B cell (primary cell): ENCODE results near the gene SPTA1. TPM values are rescaled to one million over a fixed set of nuclear protein-coding genes. Genes with fewer than 3 reads are reported as not detected.

Source experiments
- ATAC-seq: fragments of 200-7000 bp; cut with Tn5 transposase; one replicate; pipeline ENCODE4 v1.10.0; 2021; ENCODE audit warnings: low read depth, mild to moderate bottlenecking, moderate number of reproducible peaks, moderate library complexity
- CTCF ChIA-PET: fragments of 350-600 bp; sonication (Branson Sonifier 250); formaldehyde crosslinking; loops from one replicate; lab custom pipeline; 2021; ENCODE audit warnings: antibody characterized with exemption, inconsistent platforms; lab: Charles Lee
- POLR2A ChIA-PET: fragments of 350-600 bp; sonication (Branson Sonifier 250); formaldehyde crosslinking; loops from one replicate; lab custom pipeline; 2021; ENCODE audit warnings: antibody characterized with exemption; lab: Charles Lee
- DNase-seq: peaks from one replicate; pipeline ENCODE4 v3.0.0; 2013
- H2AFZ ChIP-seq: 2 replicates; pipeline ENCODE4 v1.6.1; 2012; ENCODE audit warnings: mild to moderate bottlenecking, low read depth, low read length; ENCODE audit not compliant: insufficient read depth, poor library complexity, severe bottlenecking
- H3K27ac ChIP-seq, 2 donors: 1 replicate in 1 of 2; 2 replicates in 1 of 2; pipeline ENCODE4 v1.5.1; 2012 to 2013; ENCODE audit warnings: low read length in 2 of 2, mild to moderate bottlenecking in 2 of 2, moderate library complexity in 1 of 2
- H3K27me3 ChIP-seq, 4 experiments: fragments of 200-600 bp in 1 of 4; sonication (generic) in 1 of 4; replicated peaks in 1 of 4; 1 replicate in 2 of 4; 2 replicates in 2 of 4; pipeline versions ENCODE4 v1.6.1 to v1.7.0; 2013 to 2016; ENCODE audit warnings: low read length in 3 of 4, mild to moderate bottlenecking in 2 of 4, mixed read lengths in 1 of 4, moderate library complexity in 1 of 4; ENCODE audit not compliant: insufficient read depth in 4 of 4, control insufficient read depth in 3 of 4; ENCODE audit errors: control extremely low read depth in 1 of 4
- H3K36me3 ChIP-seq, 2 experiments: replicated peaks in 1 of 2; 1 replicate in 1 of 2; 2 replicates in 1 of 2; pipeline versions ENCODE4 v1.6.1 to v1.7.1; 2013; ENCODE audit warnings: low read length in 1 of 2; ENCODE audit not compliant: insufficient read depth in 2 of 2, control insufficient read depth in 1 of 2; ENCODE audit errors: control extremely low read depth in 1 of 2, extremely low read depth in 1 of 2
- H3K4me1 ChIP-seq, 2 donors: fragments of 200-600 bp in 1 of 2; sonication (generic) in 1 of 2; 1 replicate in 1 of 2; 2 replicates in 1 of 2; pipeline versions ENCODE4 v1.5.1 to v1.6.1; 2013 to 2017; ENCODE audit warnings: low read length in 2 of 2; ENCODE audit not compliant: control insufficient read depth in 2 of 2, insufficient read depth in 2 of 2
- H3K4me2 ChIP-seq: replicated peaks from 2 replicates; pipeline ENCODE3; 2012; ENCODE audit warnings: mild to moderate bottlenecking, low read depth, low read length; ENCODE audit not compliant: poor library complexity, severe bottlenecking
- H3K4me3 ChIP-seq, 5 experiments: fragments of 200-600 bp in 1 of 5; sonication (generic) in 1 of 5; 1 replicate in 3 of 5; 2 replicates in 2 of 5; pipeline versions ENCODE4 v1.5.1 to v1.7.0; 2011 to 2016; ENCODE audit warnings: low read length in 4 of 5, mild to moderate bottlenecking in 4 of 5, low read depth in 2 of 5, control low read depth in 1 of 5, moderate library complexity in 1 of 5; ENCODE audit not compliant: insufficient read depth in 1 of 5; ENCODE audit errors: control extremely low read depth in 1 of 5, extremely low read depth in 1 of 5
- H3K79me2 ChIP-seq: fragments of 200-600 bp; sonication (generic); one replicate; pipeline ENCODE4 v1.6.0; 2016; ENCODE audit warnings: low read length; ENCODE audit not compliant: control insufficient read depth, insufficient read depth
- H3K9ac ChIP-seq: fragments of 200-600 bp; sonication (generic); 2 replicates; pipeline ENCODE4 v1.6.1; 2017; ENCODE audit warnings: mild to moderate bottlenecking, low read length, moderate library complexity
- H3K9me3 ChIP-seq, 3 donors: one replicate each; pipeline versions ENCODE4 v1.6.1 to v1.7.1; 2013; ENCODE audit warnings: low read length in 2 of 3; ENCODE audit not compliant: control insufficient read depth in 2 of 3, insufficient read depth in 1 of 3; ENCODE audit errors: control extremely low read depth in 1 of 3
- H4K20me1 ChIP-seq: 2 replicates; pipeline ENCODE4 v1.6.0; 2012; ENCODE audit warnings: mild to moderate bottlenecking, low read length; ENCODE audit not compliant: insufficient read depth, control insufficient read depth, poor library complexity, severe bottlenecking
- H3K27ac Mint-ChIP-seq: one replicate; pipeline ENCODE4 v1.8.0; 2021; ENCODE audit warnings: mixed read lengths
- H3K27me3 Mint-ChIP-seq: one replicate; pipeline ENCODE4 v1.8.0; 2021; ENCODE audit warnings: mixed read lengths
- H3K4me1 Mint-ChIP-seq: one replicate; pipeline ENCODE4 v1.8.0; 2021; ENCODE audit warnings: mixed read lengths
- H3K4me3 Mint-ChIP-seq: one replicate; pipeline ENCODE4 v1.8.0; 2021; ENCODE audit warnings: mixed read lengths
- H3K9me3 Mint-ChIP-seq: one replicate; pipeline ENCODE4 v1.8.0; 2022; ENCODE audit warnings: mixed read lengths; ENCODE audit not compliant: insufficient read depth
- CTCF ChIP-seq: fragments of 200-600 bp; IDR thresholded peaks from one replicate; pipeline ENCODE4 v1.8.0; 2022; ENCODE audit warnings: antibody characterized with exemption, mild to moderate bottlenecking
- EZH2 ChIP-seq: IDR thresholded peaks from 2 replicates; pipeline ENCODE4 v1.6.1; 2012; ENCODE audit warnings: borderline replicate concordance, low read depth, mild to moderate bottlenecking, moderate library complexity, low read length; ENCODE audit not compliant: insufficient read depth, poor library complexity, severe bottlenecking
- WGBS: methylation state at CpG from one replicate; pipeline ENCODE4 v1.1.5; 2013; ENCODE audit warnings: missing lambda C conversion rate; ENCODE audit not compliant: insufficient coverage; 5-methylcytosine and 5-hydroxymethylcytosine counted together
- intact Hi-C: fragments of 100-400 bp; cut with micrococcal nuclease; formaldehyde crosslinking; loops from one replicate; pipeline ENCODE4 v1.10.0; 2022
- polyA plus RNA-seq: library from polyadenylated mRNA; depleted of rRNA; stranded (reverse); fragments of >200 nt; gene quantifications from 2 replicates; pipeline ENCODE4 v1.2.3, GENCODE V29; 2012
- total RNA-seq, 2 donors: library from RNA; stranded (reverse); fragments of 120-200 nt in 1 of 2; gene quantifications; 1 replicate in 1 of 2; 2 replicates in 1 of 2; pipeline versions ENCODE4 v1.2.3 to v1.2.4, GENCODE V29; 2013 to 2022

SPTA1 gene
- total and polyA plus RNA-seq, 2 donors (not counting 1 experiment from before 2014, with no cell fraction given) = 0.21 TPM; not detected in 1

DNA sequence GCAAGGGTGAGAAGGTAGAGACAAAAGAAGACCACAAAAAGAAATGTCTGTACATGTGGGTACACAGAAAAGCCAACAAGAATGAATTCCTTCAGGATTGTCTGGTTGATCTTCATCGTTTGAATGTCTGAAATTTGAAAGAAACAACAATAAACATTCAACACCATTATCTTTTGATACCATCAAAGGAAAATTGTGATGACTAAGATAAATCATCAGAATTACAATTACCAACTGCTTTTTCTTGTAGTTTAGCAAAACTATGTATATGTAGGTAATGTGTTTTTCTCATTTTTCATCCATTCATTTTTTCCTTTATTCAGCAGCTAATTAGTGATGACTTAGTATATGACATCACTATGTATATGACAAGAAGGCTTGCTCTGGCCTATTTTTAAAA is 106.8 kb downstream of the SPTA1 start, which contains the start of gene OR10X1:
TSS of gene OR10X1 (minus strand) at position 167 of the 400 bp plus-strand sequence. CDS start at position 167, 0 bp downstream.
- ChIA-PET POLR2A (no interaction called here), CTCF (no interaction called here)
- Histone ChIP-seq H2AFZ (no peak within 1 kb of the TSS), H3K4me3 (no peak within 1 kb of the TSS), H4K20me1 (no peaks in the 10 kb centered on the region), H3K79me2 (no peaks in the 10 kb centered on the region), H3K9me3 (no peaks in the 10 kb centered on the region), H3K4me1 (no peaks in the 10 kb centered on the region), H3K4me2 (no peak within 1 kb of the TSS), H3K27me3 (peaks cover 0 to 3% (median under 1%) of the 10 kb centered on the region in 4 experiments), H3K27ac (no peak within 1 kb of the TSS), H3K36me3 (no peaks in the 10 kb centered on the region), H3K9ac (no peak within 1 kb of the TSS)
- H3K27me3 Mint-ChIP-seq = peaks cover 25% of the 10 kb centered on the region
- ATAC-seq (no peak), DNase-seq (no peak)
- TF ChIP-seq EZH2 (no peak), CTCF (no peak)
- H3K9me3 Mint-ChIP-seq = no peaks in the 10 kb centered on the region
- intact Hi-C loops = no loop called here
- no peaks in the 10 kb centered on the region for H3K4me1 Mint-ChIP-seq
- H3K27ac Mint-ChIP-seq = no peak within 1 kb of the TSS
- WGBS = no CpG with 5 or more reads among the region's 1 CpG
- H3K4me3 Mint-ChIP-seq = no peak within 1 kb of the TSS

DNA sequence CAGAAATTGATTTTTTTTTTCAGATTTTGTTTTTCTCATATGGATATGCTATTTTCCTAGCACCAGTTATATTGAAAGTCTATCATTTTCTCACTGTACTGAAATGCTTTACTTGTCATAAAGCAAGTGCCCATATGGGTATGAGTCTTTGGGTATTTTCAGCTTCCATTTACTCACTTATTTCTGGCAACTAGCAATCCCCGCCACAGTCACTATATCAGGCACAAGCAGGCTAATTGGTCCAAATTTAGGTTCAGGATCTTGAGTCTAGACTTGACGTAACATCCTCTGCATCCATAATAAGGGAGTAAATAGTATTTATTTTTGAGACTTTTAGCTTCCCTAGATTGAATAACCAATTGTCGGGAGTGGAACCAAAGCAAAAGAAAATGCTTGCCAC is 109.0 kb downstream of the SPTA1 start:
- Histone ChIP-seq H2AFZ (no peak overlapping the region), H4K20me1 (no peaks in the 10 kb centered on the region), H3K27ac (no peak overlapping the region), H3K4me1 (no peaks in the 10 kb centered on the region), H3K9me3 (no peaks in the 10 kb centered on the region), H3K9ac (no peak overlapping the region), H3K27me3 (peaks cover 0 to 3% (median 0%) of the 10 kb centered on the region in 4 experiments), H3K79me2 (no peaks in the 10 kb centered on the region), H3K4me3 (no peak overlapping the region), H3K36me3 (no peaks in the 10 kb centered on the region), H3K4me2 (no peak overlapping the region)
- 100% methylated on average over 1 of the region's 3 CpGs for WGBS
- H3K9me3 Mint-ChIP-seq = no peaks in the 10 kb centered on the region
- peaks cover 13% of the 10 kb centered on the region for H3K27me3 Mint-ChIP-seq
- CTCF ChIA-PET = no interaction called here
- no peak for ATAC-seq
- TF ChIP-seq CTCF = no peak
- no peak for TF ChIP-seq EZH2
- no peak overlapping the region for H3K4me3 Mint-ChIP-seq
- POLR2A ChIA-PET = no interaction called here
- H3K27ac Mint-ChIP-seq = no peak overlapping the region
- DNase-seq = no peak
- H3K4me1 Mint-ChIP-seq = no peaks in the 10 kb centered on the region
- intact Hi-C loops = no loop called here
